ENCODE results near the gene PALLD.

Gene PALLD

DNA sequence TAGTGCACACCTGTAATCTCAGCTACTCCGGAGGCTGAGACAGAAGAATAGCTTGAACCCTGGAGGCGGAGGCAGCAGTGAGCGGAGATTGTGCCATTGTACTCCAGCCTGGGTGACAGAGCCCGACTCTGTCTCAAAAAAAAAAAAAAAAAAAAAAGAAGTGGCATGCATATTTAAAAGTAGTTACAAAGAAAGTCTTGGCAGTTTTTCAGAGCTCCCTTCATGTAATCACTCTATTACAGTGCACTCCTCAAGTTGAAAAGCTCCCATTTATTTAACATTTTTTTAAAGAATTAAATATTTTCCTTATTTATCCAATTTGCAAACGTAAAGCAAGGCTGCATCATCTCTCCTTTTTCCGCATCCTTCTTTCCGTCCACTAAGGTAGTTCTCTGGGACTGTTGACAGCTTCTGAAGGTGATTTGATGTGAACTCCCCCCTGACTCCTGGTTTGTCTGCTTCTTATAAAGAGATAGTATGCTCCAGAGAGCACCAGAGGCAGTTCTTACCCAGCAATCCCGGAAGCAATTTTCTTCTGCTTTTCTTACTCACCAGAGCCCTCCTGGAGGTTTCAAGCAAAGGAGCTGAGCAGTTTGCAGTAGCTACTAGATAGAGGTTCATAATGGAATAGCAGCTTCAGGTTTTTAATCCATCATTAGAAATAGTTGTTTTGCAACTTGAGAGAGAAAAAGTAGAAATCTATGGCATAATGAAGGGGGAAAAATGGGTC lies 151.0 kb downstream of the PALLD start:
- no peak for DNase-seq (ENCODE audit: low read depth in 2 of 2)

GRCh38 chr4:168648494-168648893 lies 151.6 kb downstream of the PALLD start:
- no peak for DNase-seq (ENCODE audit: low read depth in 2 of 2)

GRCh38 chr4:168648929-168649328 lies 152.1 kb downstream of the PALLD start:
- no peak for DNase-seq (ENCODE audit: low read depth in 2 of 2)

DNA sequence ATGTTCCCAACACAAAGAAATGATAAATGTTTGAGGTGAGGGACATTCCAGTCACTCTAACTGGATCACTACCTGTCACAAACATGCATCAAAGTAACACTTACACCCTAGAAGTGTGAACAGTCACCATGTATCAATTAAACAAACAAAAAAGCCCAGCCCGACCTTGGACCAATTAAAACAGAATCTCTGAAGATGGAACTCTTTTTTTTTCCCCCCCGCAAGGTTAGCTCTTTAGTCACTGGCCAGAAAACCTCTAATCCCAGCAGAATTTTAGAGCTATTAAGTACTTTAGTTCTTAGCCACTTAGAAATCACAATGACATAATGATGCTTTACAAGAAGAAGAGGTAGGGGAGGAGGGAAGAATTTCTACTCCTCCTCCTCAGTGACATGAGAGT lies 154.5 kb downstream of the PALLD start:
- no peak for DNase-seq (ENCODE audit: low read depth in 2 of 2)

DNA sequence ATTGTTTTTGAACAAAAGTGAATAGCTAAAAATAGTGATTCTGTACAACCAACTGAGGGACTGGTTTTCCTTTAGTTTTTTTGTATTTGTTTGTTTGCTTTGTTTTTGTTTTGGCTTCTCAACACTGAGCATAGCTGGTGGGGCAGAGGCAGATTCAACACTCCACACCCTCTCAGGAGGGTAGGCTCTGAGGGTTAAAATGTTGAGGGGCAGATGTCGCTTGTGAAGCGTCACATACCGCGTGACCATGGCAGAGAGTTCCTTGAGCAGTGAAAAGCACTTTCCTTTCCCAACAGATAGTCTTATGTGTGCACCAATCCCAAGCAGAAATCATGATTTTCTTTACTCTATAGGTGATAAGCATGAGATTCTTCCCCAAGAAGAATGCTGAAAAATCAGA lies 155.0 kb downstream of the PALLD start:
- no peak for DNase-seq (ENCODE audit: low read depth in 2 of 2)

DNA sequence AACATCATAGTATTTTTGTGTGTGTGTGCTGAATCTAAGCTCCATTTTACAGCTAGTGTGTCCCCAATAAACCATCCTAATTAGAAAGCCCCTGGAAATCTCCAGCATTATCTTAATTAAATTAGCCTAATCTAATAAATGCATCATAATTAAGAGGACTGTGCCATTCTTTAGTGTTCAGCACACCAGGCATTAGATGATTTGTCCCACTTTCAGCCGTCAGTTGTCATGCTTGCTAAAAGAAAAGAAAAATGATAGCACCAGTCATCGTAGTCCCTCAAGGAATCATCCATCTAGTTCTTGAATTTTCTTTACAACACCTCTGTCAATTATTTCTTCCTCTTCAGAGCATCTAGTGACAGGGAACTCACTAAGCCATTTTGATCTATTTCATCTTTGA lies 155.9 kb downstream of the PALLD start:
- DNase-seq (ENCODE audit: low read depth in 2 of 2), result no peak

DNA sequence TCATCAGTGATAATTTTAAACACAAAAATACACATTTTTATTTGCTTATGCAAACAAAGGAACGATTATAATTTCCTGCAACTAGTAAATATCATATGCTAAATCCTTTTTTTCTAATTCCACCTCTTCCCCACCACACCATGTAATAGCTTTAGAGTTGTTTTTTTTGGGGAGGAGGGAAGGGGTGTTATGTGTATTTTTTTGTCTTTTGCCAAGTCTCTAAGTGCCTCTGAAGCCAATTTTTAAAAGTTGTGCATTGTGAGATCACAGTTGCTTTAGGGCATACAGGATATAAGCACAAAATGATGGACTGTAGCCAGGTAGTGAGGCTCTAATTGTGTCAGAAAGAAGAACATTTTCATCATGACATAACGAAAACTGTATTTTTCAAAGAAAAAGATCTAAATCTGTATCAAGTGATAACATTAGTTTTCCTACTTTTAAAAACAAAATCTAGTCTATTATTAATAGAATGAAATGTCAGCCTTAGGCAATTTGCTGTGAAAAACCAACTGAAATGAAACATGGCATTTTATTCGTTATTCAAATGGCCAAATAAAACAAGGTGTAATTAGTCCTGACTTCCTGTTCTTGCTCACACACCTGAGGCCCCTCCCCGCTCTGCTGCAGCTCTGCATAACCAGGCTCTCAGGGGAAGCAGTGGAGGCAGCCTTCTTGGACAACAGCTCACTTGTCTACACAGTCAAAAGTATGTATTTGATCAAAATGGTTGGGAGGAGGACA lies 157.4 kb downstream of the PALLD start:
- no peak for DNase-seq (ENCODE audit: low read depth in 2 of 2)

GRCh38 chr4:168654848-168655174 lies 158.0 kb downstream of the PALLD start:
- DNase-seq (ENCODE audit: low read depth in 2 of 2), result no peak

GRCh38 chr4:168655182-168655581 lies 158.3 kb downstream of the PALLD start:
- DNase-seq (ENCODE audit: low read depth in 2 of 2), result no peak

GRCh38 chr4:168656055-168656660 lies 159.3 kb downstream of the PALLD start:
- no peak for DNase-seq (ENCODE audit: low read depth in 2 of 2)

DNA sequence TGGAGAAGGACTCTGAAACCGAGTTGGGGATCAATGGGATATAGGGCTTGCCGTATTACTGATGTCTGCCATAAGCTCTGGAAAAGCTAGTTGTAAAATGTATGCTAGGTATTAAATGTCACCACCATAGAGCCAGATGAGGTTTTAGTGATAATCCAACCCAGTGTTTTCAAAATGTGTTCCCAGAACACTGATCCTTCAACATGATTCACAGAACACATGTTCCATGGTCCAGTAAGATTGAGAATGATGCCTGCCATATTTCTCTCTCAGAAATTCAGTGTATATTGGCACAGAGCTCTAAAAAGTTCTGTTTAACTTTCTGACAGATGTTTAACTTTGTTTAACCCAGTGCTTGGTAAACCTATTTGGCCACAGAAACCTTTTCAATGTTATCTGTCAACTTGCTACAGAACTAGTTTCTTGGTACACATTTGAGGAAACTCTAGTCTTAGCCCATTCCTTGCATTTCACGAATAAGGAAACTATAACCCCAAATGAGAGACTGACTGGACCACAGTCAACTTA lies 160.2 kb downstream of the PALLD start:
- no peak for DNase-seq (ENCODE audit: low read depth in 2 of 2)

- no peak for DNase-seq (ENCODE audit: low read depth in 2 of 2)
Observed at GRCh38 chr4:168658751-168659150, 161.9 kb downstream of the PALLD start.

- DNase-seq (ENCODE audit: low read depth in 2 of 2), result no peak
Observed at GRCh38 chr4:168659741-168660465, 163.1 kb downstream of the PALLD start.

- DNase-seq (ENCODE audit: low read depth in 2 of 2), result no peak
Observed at GRCh38 chr4:168662297-168662984, 165.6 kb downstream of the PALLD start.

DNA sequence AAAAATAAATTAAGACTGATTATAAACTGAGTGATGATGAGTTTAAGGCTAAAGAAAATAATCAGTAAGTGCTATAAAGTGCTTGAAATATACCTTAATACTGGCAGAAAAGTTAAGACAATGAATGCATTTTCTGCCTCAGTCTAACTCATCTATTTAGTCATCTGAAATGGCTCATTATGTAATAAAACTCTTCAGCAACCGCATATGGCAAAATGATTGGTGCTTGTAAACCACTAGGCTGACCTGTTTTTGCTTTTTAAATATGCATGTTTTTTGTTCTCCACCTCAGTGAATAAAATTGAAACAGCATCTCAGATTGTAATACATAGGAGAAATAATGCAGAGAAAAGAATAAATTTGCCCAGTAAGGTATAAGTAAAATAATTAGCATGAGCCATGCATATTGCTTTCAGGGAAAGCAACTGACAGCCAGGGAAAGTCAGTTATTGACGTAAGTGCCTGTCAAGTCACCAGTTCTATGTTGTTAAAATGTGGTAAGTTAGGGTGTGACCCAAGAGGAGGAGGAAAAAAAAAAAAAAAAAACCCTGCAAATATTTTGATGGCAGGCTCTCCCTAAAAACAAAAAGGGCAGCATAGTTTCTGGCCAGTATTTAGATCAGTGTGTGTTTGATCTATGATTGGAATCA lies 167.5 kb downstream of the PALLD start:
- DNase-seq (ENCODE audit: low read depth in 2 of 2), result no peak

DNA sequence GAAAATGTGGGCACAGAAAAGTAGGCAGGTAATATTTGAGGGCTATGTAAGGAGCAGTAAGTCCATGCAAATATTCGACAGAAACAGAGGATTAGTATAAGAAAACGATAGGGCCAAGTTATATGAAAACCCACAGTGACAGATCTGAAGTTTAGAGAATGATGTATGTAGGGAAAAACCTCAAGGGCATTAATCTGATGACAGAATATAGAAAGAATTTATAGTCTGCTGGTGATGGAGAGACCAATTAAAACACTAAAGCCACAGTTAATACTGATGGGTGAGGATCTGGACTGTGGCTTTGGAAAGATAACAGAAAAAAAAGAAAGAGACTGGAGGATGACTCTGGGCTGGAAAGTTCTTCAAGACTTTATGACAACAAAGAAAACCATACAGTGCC lies 169.7 kb downstream of the PALLD start:
- no peak for DNase-seq (ENCODE audit: low read depth in 2 of 2)

DNA sequence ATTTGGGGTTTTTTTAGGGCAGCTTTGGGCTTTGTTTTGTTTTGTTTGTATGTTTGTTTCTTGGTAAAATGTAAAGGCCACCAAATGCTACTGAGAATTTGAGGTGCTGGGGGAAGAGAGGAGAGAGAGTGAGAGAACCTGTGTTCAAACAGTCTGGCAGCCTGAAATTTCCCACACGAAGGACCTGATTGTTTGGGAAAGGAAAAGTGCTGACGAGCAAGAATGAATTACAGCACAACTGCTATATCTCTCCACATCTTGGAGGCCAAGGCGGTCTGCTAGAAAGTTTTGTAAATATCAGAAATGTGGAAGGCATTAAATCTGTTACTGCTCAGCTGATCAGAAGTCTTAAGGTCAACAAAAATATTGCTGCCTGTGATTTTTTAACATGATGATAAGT lies 170.5 kb downstream of the PALLD start:
- DNase-seq (ENCODE audit: low read depth in 2 of 2), result no peak

- no peak for DNase-seq (ENCODE audit: low read depth in 2 of 2)
Observed at GRCh38 chr4:168667921-168668320, 171.1 kb downstream of the PALLD start.

- DNase-seq (ENCODE audit: low read depth in 2 of 2), result no peak
Observed at GRCh38 chr4:168673476-168673875, 176.6 kb downstream of the PALLD start.

GRCh38 chr4:168674077-168674747 lies 177.4 kb downstream of the PALLD start:
- no peak for DNase-seq (ENCODE audit: low read depth in 2 of 2)

DNA sequence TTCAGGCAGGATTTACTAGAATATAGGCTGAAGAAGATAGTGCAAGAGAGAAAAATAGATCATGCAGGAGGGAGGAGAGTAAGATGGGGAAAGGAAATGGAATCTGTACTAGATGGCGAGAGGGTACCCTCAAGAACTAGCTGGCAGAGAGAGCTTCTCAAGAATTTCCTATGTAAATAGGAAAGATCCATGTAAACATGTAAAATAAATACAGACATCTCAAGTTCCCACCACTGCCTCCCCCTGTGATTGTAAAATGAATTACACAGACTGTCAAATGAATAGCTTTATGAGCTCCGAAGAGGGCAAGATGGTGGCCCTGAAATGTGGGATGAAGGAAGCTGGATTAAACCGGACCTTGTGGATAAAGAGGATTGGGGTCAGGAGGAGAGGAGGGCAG lies 178.0 kb downstream of the PALLD start:
- DNase-seq (ENCODE audit: low read depth in 2 of 2), result no peak

Data from stimulated activated CD4-positive, alpha-beta T cell treated with anti-CD3 and anti-CD28 coated beads, Interleukin-15, amount 100 ng/mL, for 48 hours (primary cell).